Type B pancreatic cell (in vitro differentiated cells): ENCODE measurements around the gene ST8SIA6. TPM values are rescaled to one million over a fixed set of nuclear protein-coding genes. Genes with fewer than 3 reads are reported as not detected.

Source experiments
- DNase-seq: peaks from one replicate; pipeline ENCODE4 v3.0.0; 2021; ENCODE audit warnings: mixed read lengths; ENCODE audit not compliant: unreplicated experiment; ENCODE audit errors: extremely low spot score
- H3K27ac Mint-ChIP-seq: 2 replicates; pipeline ENCODE4 v1.8.0; 2021; ENCODE audit warnings: mild to moderate bottlenecking, mixed read lengths
- H3K27me3 Mint-ChIP-seq: 2 replicates; pipeline ENCODE4 v1.8.0; 2021; ENCODE audit warnings: mixed read lengths
- H3K36me3 Mint-ChIP-seq: 2 replicates; pipeline ENCODE4 v1.8.0; 2021; ENCODE audit warnings: mixed read lengths
- H3K4me1 Mint-ChIP-seq: one replicate; pipeline ENCODE4 v1.8.0; 2021; ENCODE audit warnings: mixed read lengths; ENCODE audit not compliant: unreplicated experiment
- H3K4me3 Mint-ChIP-seq: 2 replicates; pipeline ENCODE4 v1.8.0; 2021; ENCODE audit warnings: mild to moderate bottlenecking, mixed read lengths
- H3K9me3 Mint-ChIP-seq: 2 replicates; pipeline ENCODE4 v1.8.0; 2021; ENCODE audit warnings: mixed read lengths
- total RNA-seq: library from RNA; stranded (reverse); gene quantifications from 2 replicates; pipeline ENCODE4 v1.2.1, GENCODE V29; 2021; ENCODE audit warnings: low replicate concordance
- TF ChIP-seq, protein P1 (sequence below): fragments of 200-600 bp; sonication (generic); conservative IDR thresholded peaks from 2 replicates; pipeline ENCODE4 v1.5.0; 2021; ENCODE audit warnings: antibody characterized with exemption, mild to moderate bottlenecking

ST8SIA6 gene
- total RNA-seq, 1 donor from 2014 or later: 1.8 TPM

DNA sequence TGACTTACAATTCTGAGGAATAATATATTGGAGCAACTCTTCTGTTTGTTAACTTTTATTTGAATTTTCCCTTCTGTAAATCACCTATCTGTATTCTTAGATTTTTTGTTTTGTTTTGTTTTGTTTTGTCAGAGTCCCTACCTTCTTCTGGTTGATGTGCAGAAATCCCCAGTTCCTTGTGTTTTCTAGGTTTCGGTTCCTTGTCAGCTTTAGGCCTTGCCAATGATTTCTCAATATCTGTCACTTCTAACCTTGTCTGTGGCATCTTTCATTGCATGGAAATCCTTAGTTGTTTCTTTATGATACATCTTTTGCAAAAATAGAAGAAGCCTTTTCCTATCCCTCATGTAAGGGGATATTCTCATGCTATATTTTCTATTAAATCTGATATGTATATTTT, 21.7 kb upstream of the ST8SIA6 start:
- no peaks in the 10 kb centered on the region for H3K9me3 Mint-ChIP-seq
- TF ChIP-seq, protein P1, sequence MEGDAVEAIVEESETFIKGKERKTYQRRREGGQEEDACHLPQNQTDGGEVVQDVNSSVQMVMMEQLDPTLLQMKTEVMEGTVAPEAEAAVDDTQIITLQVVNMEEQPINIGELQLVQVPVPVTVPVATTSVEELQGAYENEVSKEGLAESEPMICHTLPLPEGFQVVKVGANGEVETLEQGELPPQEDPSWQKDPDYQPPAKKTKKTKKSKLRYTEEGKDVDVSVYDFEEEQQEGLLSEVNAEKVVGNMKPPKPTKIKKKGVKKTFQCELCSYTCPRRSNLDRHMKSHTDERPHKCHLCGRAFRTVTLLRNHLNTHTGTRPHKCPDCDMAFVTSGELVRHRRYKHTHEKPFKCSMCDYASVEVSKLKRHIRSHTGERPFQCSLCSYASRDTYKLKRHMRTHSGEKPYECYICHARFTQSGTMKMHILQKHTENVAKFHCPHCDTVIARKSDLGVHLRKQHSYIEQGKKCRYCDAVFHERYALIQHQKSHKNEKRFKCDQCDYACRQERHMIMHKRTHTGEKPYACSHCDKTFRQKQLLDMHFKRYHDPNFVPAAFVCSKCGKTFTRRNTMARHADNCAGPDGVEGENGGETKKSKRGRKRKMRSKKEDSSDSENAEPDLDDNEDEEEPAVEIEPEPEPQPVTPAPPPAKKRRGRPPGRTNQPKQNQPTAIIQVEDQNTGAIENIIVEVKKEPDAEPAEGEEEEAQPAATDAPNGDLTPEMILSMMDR: no peak
- no peaks in the 10 kb centered on the region for H3K36me3 Mint-ChIP-seq
- H3K4me3 Mint-ChIP-seq: no peak overlapping the region
- DNase-seq: no peak
- peaks cover 11% of the 10 kb centered on the region for H3K4me1 Mint-ChIP-seq
- no peak overlapping the region for H3K27ac Mint-ChIP-seq
- peaks cover 31% of the 10 kb centered on the region for H3K27me3 Mint-ChIP-seq

DNA sequence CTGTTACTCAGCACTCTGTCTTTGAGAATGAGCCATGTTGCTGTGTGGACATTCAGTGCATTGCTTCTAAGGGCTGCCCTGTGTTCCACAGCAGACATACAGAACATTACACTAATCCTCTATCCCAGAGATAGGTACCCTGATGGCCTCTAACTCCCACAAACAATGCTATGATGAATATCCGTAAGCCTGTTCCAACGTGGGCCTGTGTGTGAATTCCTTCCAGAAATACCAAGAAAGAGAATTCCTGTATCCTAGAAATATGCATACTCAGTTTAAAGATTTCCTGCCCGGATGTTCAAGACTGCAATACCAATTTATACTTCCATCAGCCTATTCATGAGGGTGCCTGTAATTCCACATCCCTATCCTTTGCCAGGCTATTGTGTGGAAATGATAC, 21.3 kb upstream of the ST8SIA6 start:
- H3K4me1 Mint-ChIP-seq: peaks cover 11% of the 10 kb centered on the region
- no peak for DNase-seq
- peaks cover 31% of the 10 kb centered on the region for H3K27me3 Mint-ChIP-seq
- H3K4me3 Mint-ChIP-seq: no peak overlapping the region
- H3K27ac Mint-ChIP-seq: no peak overlapping the region
- H3K9me3 Mint-ChIP-seq: no peaks in the 10 kb centered on the region
- no peaks in the 10 kb centered on the region for H3K36me3 Mint-ChIP-seq
- TF ChIP-seq, protein P1: no peak

DNA sequence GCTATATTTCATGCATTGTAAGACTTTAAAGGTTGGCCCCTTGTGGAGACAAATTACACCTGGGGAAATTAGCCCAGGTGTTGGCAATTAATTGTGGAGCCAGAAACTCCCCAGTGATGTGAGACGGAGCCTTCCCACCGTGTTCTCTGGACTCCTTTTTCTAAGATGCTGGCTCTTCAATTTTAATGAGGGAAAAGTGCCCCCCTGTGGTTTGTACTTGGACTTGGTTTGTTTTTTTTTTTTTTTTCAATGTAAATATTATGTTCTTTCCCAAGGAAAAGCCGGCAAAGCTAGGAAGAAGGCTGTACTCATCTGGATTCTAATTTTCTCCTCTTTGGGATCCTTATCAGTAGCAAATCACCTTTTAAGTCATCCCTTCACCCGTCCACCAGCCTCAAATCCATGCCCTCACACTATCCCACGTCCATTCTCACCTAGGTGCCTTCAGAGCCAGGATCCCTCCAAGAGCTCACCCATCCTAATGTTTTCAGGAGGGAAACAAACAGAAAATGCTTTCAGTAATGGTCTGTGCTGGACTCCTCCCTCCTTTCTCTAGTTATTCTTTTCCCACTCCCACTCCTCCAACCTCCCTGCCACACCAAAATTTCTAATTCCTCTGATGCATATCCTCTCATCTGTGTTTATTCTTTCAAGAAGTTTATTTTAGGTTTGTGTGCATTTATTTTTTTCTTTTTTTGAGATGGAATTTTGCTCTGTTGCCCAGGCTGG, 20.4 kb upstream of the ST8SIA6 start:
- no peak for DNase-seq
- Mint-ChIP-seq H3K27ac (no peak overlapping the region), H3K4me3 (no peak overlapping the region), H3K9me3 (peaks cover 4% of the 10 kb centered on the region), H3K27me3 (peaks cover 30% of the 10 kb centered on the region), H3K36me3 (no peaks in the 10 kb centered on the region), H3K4me1 (peaks cover 11% of the 10 kb centered on the region)
- TF ChIP-seq, protein P1: peak; percentile 34

DNA sequence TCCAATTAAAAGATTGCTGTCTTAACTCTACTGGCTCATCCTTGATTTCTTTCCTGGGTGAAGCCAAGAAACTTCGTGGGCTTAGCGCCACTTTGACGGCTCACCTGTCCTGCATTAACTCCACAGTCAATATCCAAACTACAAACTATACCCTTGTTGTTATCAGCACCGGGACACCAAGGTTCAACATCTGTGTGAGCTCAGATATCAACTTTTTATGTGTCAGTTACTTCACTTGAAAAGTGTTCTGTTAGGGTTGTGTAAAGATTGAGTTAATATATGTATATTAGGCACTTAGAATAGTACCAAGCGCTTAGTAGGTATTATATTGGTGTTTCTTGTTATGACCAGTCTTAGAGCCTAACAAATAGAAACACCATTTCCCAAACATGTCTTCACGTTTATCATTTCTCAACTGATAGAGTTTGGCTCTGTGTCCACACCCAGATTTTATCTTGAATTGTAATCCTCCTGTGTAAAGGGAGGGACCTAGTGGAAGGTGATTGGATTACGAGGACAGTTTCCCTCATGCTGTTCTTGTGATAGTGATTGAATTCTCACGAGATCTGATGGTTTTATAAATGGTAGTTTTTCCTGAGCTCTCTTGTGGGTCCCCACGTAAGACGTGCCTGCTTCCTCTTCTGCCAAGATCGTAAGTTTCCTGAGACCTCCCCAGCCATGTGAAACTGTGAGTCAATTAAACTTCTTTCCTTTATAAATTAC, 19.0 kb upstream of the ST8SIA6 start:
- DNase-seq: no peak
- Mint-ChIP-seq H3K27ac (no peak overlapping the region), H3K4me1 (peaks cover 11% of the 10 kb centered on the region), H3K4me3 (no peak overlapping the region), H3K36me3 (no peaks in the 10 kb centered on the region), H3K27me3 (peaks cover 27% of the 10 kb centered on the region), H3K9me3 (peaks cover 4% of the 10 kb centered on the region)
- TF ChIP-seq, protein P1: no peak

DNA sequence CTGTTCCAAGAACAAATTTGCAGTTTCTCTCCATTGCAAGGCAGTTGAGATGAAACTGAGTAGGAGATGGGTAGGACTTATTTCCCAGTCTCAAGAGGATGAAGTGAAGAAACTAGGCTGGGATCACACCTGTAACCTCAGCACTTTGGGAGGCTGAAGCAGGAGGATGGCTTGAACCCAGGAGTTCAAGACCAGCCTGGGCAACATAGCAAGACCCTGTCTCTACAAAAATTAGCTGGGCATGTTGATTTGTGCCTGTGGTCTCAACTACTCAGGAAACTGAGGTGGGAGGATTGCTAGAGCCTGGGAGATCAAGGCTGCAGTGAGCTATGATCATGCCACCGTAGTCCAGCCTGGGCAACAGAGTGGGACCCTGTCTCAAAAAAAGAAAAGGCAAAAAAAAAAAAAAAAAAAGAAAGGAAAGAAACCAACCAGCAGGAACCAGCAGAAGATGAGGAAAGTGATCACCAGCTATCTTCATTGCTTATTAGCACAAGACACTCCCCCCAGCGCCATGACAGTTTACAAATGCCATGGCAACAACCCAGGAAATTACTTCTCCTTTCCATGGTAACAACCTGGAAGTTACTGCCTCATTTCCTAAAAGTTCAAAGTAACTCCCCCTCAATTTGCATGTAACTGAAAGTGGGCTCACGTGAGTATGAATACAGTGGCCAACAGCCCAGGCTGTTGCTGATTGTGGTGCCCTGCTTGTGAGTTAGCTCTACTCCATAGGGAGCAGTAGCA, 18.3 kb upstream of the ST8SIA6 start:
- Mint-ChIP-seq H3K27me3 (peaks cover 21% of the 10 kb centered on the region), H3K27ac (no peak overlapping the region), H3K4me3 (no peak overlapping the region), H3K4me1 (peaks cover 11% of the 10 kb centered on the region), H3K9me3 (peaks cover 4% of the 10 kb centered on the region), H3K36me3 (no peaks in the 10 kb centered on the region)
- DNase-seq: no peak
- TF ChIP-seq, protein P1: no peak
